ENCODE measurements around the gene GAS2L2.

Gene GAS2L2

GRCh38 chr17:35793257-35793656 is 40.2 kb upstream of the GAS2L2 start:
- Histone ChIP-seq H3K4me2 (no peak overlapping the region), H3K27me3 (ENCODE audit: insufficient read depth, low read depth) (peaks cover 15% of the 10 kb centered on the region; the same call in 1 of the 2 replicates), H4K20me1 (ENCODE audit: insufficient read depth) (no peaks in the 10 kb centered on the region), H2AFZ (ENCODE audit: low read depth) (no peak overlapping the region), H3K27ac (no peak overlapping the region), H3K4me3 (IDR thresholded peaks at IDR 0.05; ENCODE audit: insufficient read depth, low read depth, low read length) (no peak overlapping the region), H3K36me3 (ENCODE audit: insufficient read depth) (no peaks in the 10 kb centered on the region), H3K9ac (no peak overlapping the region), H3K4me1 (ENCODE audit: low read depth, poor library complexity, severe bottlenecking) (no peaks in the 10 kb centered on the region), H3K79me2 (ENCODE audit: insufficient read depth, low read depth) (no peaks in the 10 kb centered on the region)
- no peak for TF ChIP-seq CTCF (conservative IDR thresholded peaks at IDR 0.05; ENCODE audit: low read depth, low read length)

DNA sequence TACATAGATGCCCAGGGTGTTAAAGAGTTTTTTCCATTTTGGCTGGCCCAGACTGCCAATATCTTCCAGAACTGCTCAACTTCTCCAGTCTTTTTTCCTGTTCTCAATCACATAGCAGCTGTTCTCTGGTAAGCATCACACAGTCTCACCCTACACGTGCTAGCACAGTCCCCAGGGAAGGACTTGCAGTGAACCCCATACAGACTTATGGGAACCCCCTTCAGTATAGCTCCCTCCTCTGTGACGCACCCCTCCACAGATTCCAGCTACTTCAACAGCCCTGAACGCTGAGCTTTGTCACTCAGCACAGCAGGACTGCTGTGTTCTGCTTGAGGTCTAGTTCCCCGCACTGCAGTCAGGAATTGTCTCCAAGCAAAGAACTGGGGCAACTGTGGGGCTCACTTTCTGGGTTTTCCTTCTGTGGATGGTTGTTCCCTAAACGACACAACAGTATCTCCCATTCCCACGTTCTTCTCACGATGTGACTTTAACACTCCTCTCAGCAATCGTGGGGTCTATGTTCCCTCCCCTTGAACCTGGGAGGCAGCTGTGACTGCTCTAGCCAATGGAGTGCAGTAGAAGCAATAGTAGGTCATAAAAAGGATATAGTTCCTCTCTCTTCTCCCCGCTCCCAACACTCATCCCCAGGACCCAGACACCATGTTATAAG is 38.8 kb upstream of the GAS2L2 start:
- Histone ChIP-seq H3K4me1 (ENCODE audit: low read depth, poor library complexity, severe bottlenecking) (no peaks in the 10 kb centered on the region), H3K4me3 (IDR thresholded peaks at IDR 0.05; ENCODE audit: insufficient read depth, low read depth, low read length) (no peak overlapping the region), H3K27me3 (ENCODE audit: insufficient read depth, low read depth) (peaks cover 3% of the 10 kb centered on the region; the same call in 1 of the 2 replicates), H3K27ac (no peak overlapping the region), H2AFZ (ENCODE audit: low read depth) (no peak overlapping the region), H4K20me1 (ENCODE audit: insufficient read depth) (no peaks in the 10 kb centered on the region), H3K4me2 (no peak overlapping the region), H3K79me2 (ENCODE audit: insufficient read depth, low read depth) (no peaks in the 10 kb centered on the region), H3K9ac (no peak overlapping the region), H3K36me3 (ENCODE audit: insufficient read depth) (no peaks in the 10 kb centered on the region)
- TF ChIP-seq CTCF (conservative IDR thresholded peaks at IDR 0.05; ENCODE audit: low read depth, low read length), result no peak

- no peaks in the 10 kb centered on the region for H4K20me1 ChIP-seq (ENCODE audit: insufficient read depth)
- H2AFZ ChIP-seq (ENCODE audit: low read depth), result no peak overlapping the region
- no peak overlapping the region for H3K4me3 ChIP-seq (IDR thresholded peaks at IDR 0.05; ENCODE audit: insufficient read depth, low read depth, low read length)
- H3K9ac ChIP-seq, result no peak overlapping the region
- TF ChIP-seq CTCF (conservative IDR thresholded peaks at IDR 0.05; ENCODE audit: low read depth, low read length), result no peak
- H3K4me2 ChIP-seq, result no peak overlapping the region
- no peak overlapping the region for H3K27ac ChIP-seq
- no peaks in the 10 kb centered on the region for H3K4me1 ChIP-seq (ENCODE audit: low read depth, poor library complexity, severe bottlenecking)
- H3K79me2 ChIP-seq (ENCODE audit: insufficient read depth, low read depth), result no peaks in the 10 kb centered on the region
- H3K36me3 ChIP-seq (ENCODE audit: insufficient read depth), result no peaks in the 10 kb centered on the region
- peaks cover 1% of the 10 kb centered on the region; the same call in 1 of the 2 replicates for H3K27me3 ChIP-seq (ENCODE audit: insufficient read depth, low read depth)
Measured at GRCh38 chr17:35790841-35791240, 37.8 kb upstream of the GAS2L2 start.

DNA sequence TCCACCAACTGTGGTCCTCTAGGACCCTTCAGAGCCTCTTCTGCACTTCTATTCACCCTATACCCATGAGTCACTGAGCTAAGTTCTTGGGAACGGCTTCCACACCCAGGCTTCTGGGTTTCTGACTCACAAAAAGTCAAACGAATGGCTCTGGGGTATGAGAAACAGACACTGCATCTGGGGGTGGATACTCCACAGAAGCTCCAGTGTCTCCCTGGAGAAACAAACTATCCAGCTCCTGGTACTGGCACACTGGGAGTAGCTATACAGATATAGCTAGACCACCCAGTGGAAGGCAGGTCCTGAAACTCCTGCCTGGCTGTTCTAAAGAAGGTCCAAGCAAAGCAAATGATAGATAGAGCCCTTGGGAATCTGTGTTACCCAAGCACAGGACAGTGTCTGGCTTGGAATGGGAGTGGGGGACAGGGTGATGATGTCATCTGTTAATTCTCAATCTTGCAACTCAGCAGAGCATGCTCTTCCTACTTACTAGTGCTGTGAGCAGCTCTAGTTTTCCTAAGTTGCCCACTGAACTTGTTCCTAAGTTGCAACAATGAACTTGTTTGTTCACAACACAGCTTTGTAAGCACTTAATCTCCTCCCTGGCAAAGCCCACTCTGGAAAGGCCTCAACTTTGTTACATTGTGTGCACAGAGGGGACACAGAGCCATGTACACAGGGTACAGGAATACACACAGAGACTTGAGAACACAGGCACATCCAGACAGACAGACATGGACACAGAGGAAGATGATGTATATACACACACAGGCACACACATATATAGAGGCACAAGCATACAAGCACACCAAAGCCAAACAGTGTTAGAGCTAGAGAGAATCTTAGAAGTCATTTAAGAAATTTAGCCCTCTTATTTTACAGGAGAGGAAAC is 35.7 kb upstream of the GAS2L2 start:
- Histone ChIP-seq H3K36me3 (ENCODE audit: insufficient read depth) (no peaks in the 10 kb centered on the region), H3K79me2 (ENCODE audit: insufficient read depth, low read depth) (no peaks in the 10 kb centered on the region), H3K4me3 (IDR thresholded peaks at IDR 0.05; ENCODE audit: insufficient read depth, low read depth, low read length) (no peak overlapping the region), H2AFZ (ENCODE audit: low read depth) (no peak overlapping the region), H3K9ac (no peak overlapping the region), H3K4me2 (no peak overlapping the region), H3K27ac (no peak overlapping the region), H3K4me1 (ENCODE audit: low read depth, poor library complexity, severe bottlenecking) (no peaks in the 10 kb centered on the region), H4K20me1 (ENCODE audit: insufficient read depth) (no peaks in the 10 kb centered on the region), H3K27me3 (ENCODE audit: insufficient read depth, low read depth) (no peaks in the 10 kb centered on the region)
- no peak for TF ChIP-seq CTCF (conservative IDR thresholded peaks at IDR 0.05; ENCODE audit: low read depth, low read length)
